CD4-positive, alpha-beta memory T cell (primary cell): ENCODE results near the gene RSAD1. TPM values are rescaled to one million over a fixed set of nuclear protein-coding genes. Genes with fewer than 3 reads are reported as not detected.
A peak's percentile ranks its signal among the peaks of the same experiment; 100 is the strongest.

ENCODE experiments used
- CTCF ChIA-PET: fragments of 350-600 bp; sonication (Branson Sonifier 250); formaldehyde crosslinking; loops from one replicate; lab custom pipeline; 2021; ENCODE audit warnings: inconsistent platforms; ENCODE audit not compliant: partially characterized antibody; lab: Charles Lee
- POLR2A ChIA-PET: fragments of 350-600 bp; sonication (Branson Sonifier 250); formaldehyde crosslinking; loops from one replicate; lab custom pipeline; 2021; ENCODE audit not compliant: partially characterized antibody; lab: Charles Lee
- DNase-seq, 5 donors: peaks; one replicate each; pipeline versions ENCODE4 v3.0.0 to v3.0.0-alpha.2; 2020 to 2022; ENCODE audit warnings: mixed read lengths in 1 of 5
- H3K27ac ChIP-seq: one replicate; pipeline ENCODE4 v1.7.0; 2013; ENCODE audit warnings: low read depth, low read length
- H3K27me3 ChIP-seq: 2 replicates; pipeline ENCODE4 v1.7.0; 2013; ENCODE audit warnings: mild to moderate bottlenecking, low read length, moderate library complexity; ENCODE audit not compliant: insufficient read depth
- H3K36me3 ChIP-seq: 2 replicates; pipeline ENCODE4 v1.7.0; 2013; ENCODE audit warnings: mild to moderate bottlenecking, low read length, moderate library complexity; ENCODE audit not compliant: insufficient read depth
- H3K4me1 ChIP-seq: 2 replicates; pipeline ENCODE4 v1.7.0; 2013; ENCODE audit warnings: mild to moderate bottlenecking, low read length, moderate library complexity; ENCODE audit not compliant: insufficient read depth
- H3K4me3 ChIP-seq, 2 donors: one replicate each; pipeline ENCODE4 v1.7.0; 2013; ENCODE audit warnings: low read length in 2 of 2, mild to moderate bottlenecking in 1 of 2
- H3K9me3 ChIP-seq, 2 donors: one replicate each; pipeline ENCODE4 v1.7.0; 2013; ENCODE audit warnings: low read length in 2 of 2, control low read depth in 1 of 2; ENCODE audit not compliant: control insufficient read depth in 1 of 2
- H3K27ac Mint-ChIP-seq, 7 donors: one replicate each; pipeline ENCODE4 v1.8.0; 2020 to 2021; ENCODE audit warnings: mixed read lengths in 7 of 7, mild to moderate bottlenecking in 6 of 7, inconsistent platforms in 3 of 7, moderate library complexity in 3 of 7
- H3K27me3 Mint-ChIP-seq, 2 donors: one replicate each; pipeline ENCODE4 v1.8.0; 2020 to 2021; ENCODE audit warnings: mixed read lengths in 2 of 2
- H3K36me3 Mint-ChIP-seq, 2 donors: one replicate each; pipeline ENCODE4 v1.8.0; 2020 to 2021; ENCODE audit warnings: mixed read lengths in 2 of 2, inconsistent platforms in 1 of 2, mild to moderate bottlenecking in 1 of 2
- H3K4me1 Mint-ChIP-seq, 4 donors: one replicate each; pipeline ENCODE4 v1.8.0; 2020 to 2021; ENCODE audit warnings: mixed read lengths in 4 of 4, mild to moderate bottlenecking in 1 of 4
- H3K4me3 Mint-ChIP-seq, 8 donors: one replicate each; pipeline ENCODE4 v1.8.0; 2020 to 2021; ENCODE audit warnings: mixed read lengths in 8 of 8, mild to moderate bottlenecking in 7 of 8, moderate library complexity in 6 of 8, inconsistent platforms in 3 of 8
- H3K9me3 Mint-ChIP-seq, 8 donors: one replicate each; pipeline ENCODE4 v1.8.0; 2020 to 2021; ENCODE audit warnings: mixed read lengths in 8 of 8, mild to moderate bottlenecking in 5 of 8, inconsistent platforms in 3 of 8, moderate library complexity in 1 of 8
- intact Hi-C: fragments of 100-400 bp; cut with micrococcal nuclease; formaldehyde crosslinking; loops from one replicate; pipeline ENCODE4 v1.15.1; 2023
- polyA plus RNA-seq, 2 donors: library from polyadenylated mRNA; unstranded; fragments of 300-500 nt; fragmentation: Illumina TruSeq; gene quantifications; one replicate each; pipeline ENCODE4 v1.2.3, GENCODE V29; 2021
- total RNA-seq, 2 experiments: library from RNA; stranded (reverse); gene quantifications; one replicate each; pipeline ENCODE4 v1.2.3, GENCODE V29; 2021

Gene RSAD1
- total and polyA plus RNA-seq, 4 experiments from 2014 or later = 58.3 to 86.0 (median 77.0) TPM

- peaks cover 16% of the 10 kb centered on the region for H3K4me1 ChIP-seq
- no peaks in the 10 kb centered on the region for H3K27me3 Mint-ChIP-seq
- ChIA-PET POLR2A (interaction anchor here (1.3 kb wide), 1 partner anchor 8 kb away, joined by 3 read pairs; no protein-coding TSS in a partner anchor), CTCF (no interaction called here)
- H3K36me3 ChIP-seq = no peaks in the 10 kb centered on the region
- H3K4me3 Mint-ChIP-seq = no peak overlapping the region
- H3K36me3 Mint-ChIP-seq = no peaks in the 10 kb centered on the region
- intact Hi-C loops = no loop called here
- peaks cover 6 to 18% (median 12%) of the 10 kb centered on the region in 4 donors for H3K4me1 Mint-ChIP-seq
- no peak overlapping the region for H3K27ac ChIP-seq
- H3K27ac Mint-ChIP-seq = peak overlapping the region in 1 of 7 donors; percentile 74
- H3K4me3 ChIP-seq = no peak overlapping the region
- no peaks in the 10 kb centered on the region for H3K9me3 ChIP-seq
- no peak for DNase-seq
- no peaks in the 10 kb centered on the region for H3K27me3 ChIP-seq
- no peaks in the 10 kb centered on the region for H3K9me3 Mint-ChIP-seq
Measured at GRCh38 chr17:50519141-50519834, 40.6 kb downstream of the RSAD1 start.

- Histone ChIP-seq H3K36me3 (no peaks in the 10 kb centered on the region), H3K27ac (no peak overlapping the region), H3K27me3 (no peaks in the 10 kb centered on the region), H3K4me3 (no peak overlapping the region), H3K4me1 (peaks cover 16% of the 10 kb centered on the region), H3K9me3 (no peaks in the 10 kb centered on the region)
- no peaks in the 10 kb centered on the region for H3K9me3 Mint-ChIP-seq
- ChIA-PET CTCF (interaction anchor here (1.0 to 1.6 kb wide), 3 partner anchors 9 to 158 kb away, joined by 3 to 7 read pairs (median 6); partner anchors contain the start of gene RSAD1), POLR2A (interaction anchor here (1.3 kb wide), 1 partner anchor 9 kb away, joined by 3 read pairs; no protein-coding TSS in a partner anchor)
- H3K36me3 Mint-ChIP-seq = no peaks in the 10 kb centered on the region
- intact Hi-C loops = no loop called here
- peaks cover 6 to 18% (median 12%) of the 10 kb centered on the region in 4 donors for H3K4me1 Mint-ChIP-seq
- H3K4me3 Mint-ChIP-seq = no peak overlapping the region
- no peaks in the 10 kb centered on the region for H3K27me3 Mint-ChIP-seq
- no peak for DNase-seq
- H3K27ac Mint-ChIP-seq = no peak overlapping the region
Measured at GRCh38 chr17:50520483-50520882, 41.8 kb downstream of the RSAD1 start.

- no peak overlapping the region for H3K4me3 Mint-ChIP-seq
- no peaks in the 10 kb centered on the region for H3K27me3 Mint-ChIP-seq
- H3K36me3 ChIP-seq = no peaks in the 10 kb centered on the region
- H3K9me3 ChIP-seq = no peaks in the 10 kb centered on the region
- DNase-seq = no peak
- ChIA-PET POLR2A (no interaction called here), CTCF (interaction anchor here (0.7 to 1.4 kb wide), 2 partner anchors 20 to 43 kb away, joined by 3 to 6 read pairs; partner anchors contain the start of gene RSAD1)
- H3K4me1 ChIP-seq = peaks cover 15% of the 10 kb centered on the region
- H3K27ac Mint-ChIP-seq = no peak overlapping the region
- no peak overlapping the region for H3K27ac ChIP-seq
- intact Hi-C loops = no loop called here
- H3K36me3 Mint-ChIP-seq = no peaks in the 10 kb centered on the region
- no peaks in the 10 kb centered on the region for H3K27me3 ChIP-seq
- H3K9me3 Mint-ChIP-seq = no peaks in the 10 kb centered on the region
- H3K4me3 ChIP-seq = no peak overlapping the region
- peaks cover 6 to 16% (median 11%) of the 10 kb centered on the region in 4 donors for H3K4me1 Mint-ChIP-seq
Measured at GRCh38 chr17:50521514-50521913, 42.9 kb downstream of the RSAD1 start.

- no peak for DNase-seq
- Mint-ChIP-seq H3K4me3 (no peak overlapping the region), H3K27ac (no peak overlapping the region), H3K36me3 (no peaks in the 10 kb centered on the region), H3K27me3 (no peaks in the 10 kb centered on the region), H3K4me1 (peaks cover 0 to 4% (median 2%) of the 10 kb centered on the region in 4 donors), H3K9me3 (no peaks in the 10 kb centered on the region)
- Histone ChIP-seq H3K27ac (no peak overlapping the region), H3K9me3 (no peaks in the 10 kb centered on the region), H3K4me1 (peaks cover 2% of the 10 kb centered on the region), H3K36me3 (no peaks in the 10 kb centered on the region), H3K27me3 (no peaks in the 10 kb centered on the region), H3K4me3 (no peak overlapping the region)
- POLR2A ChIA-PET = no interaction called here
- intact Hi-C loops = no loop called here
- CTCF ChIA-PET = no interaction called here
Measured at GRCh38 chr17:50522766-50523165, 44.1 kb downstream of the RSAD1 start.

- no peaks in the 10 kb centered on the region for H3K27me3 ChIP-seq
- no peak for DNase-seq
- H3K27ac ChIP-seq = no peak overlapping the region
- intact Hi-C loops = no loop called here
- no peaks in the 10 kb centered on the region for H3K4me1 ChIP-seq
- ChIA-PET POLR2A (no interaction called here), CTCF (no interaction called here)
- no peaks in the 10 kb centered on the region for H3K36me3 Mint-ChIP-seq
- H3K4me3 ChIP-seq = no peak overlapping the region
- no peak overlapping the region for H3K27ac Mint-ChIP-seq
- H3K4me1 Mint-ChIP-seq = no peaks in the 10 kb centered on the region
- H3K9me3 ChIP-seq = no peaks in the 10 kb centered on the region
- no peaks in the 10 kb centered on the region for H3K9me3 Mint-ChIP-seq
- no peaks in the 10 kb centered on the region for H3K36me3 ChIP-seq
- H3K27me3 Mint-ChIP-seq = peaks cover 0 to under 1% of the 10 kb centered on the region in 2 donors
- H3K4me3 Mint-ChIP-seq = no peak overlapping the region
Measured at GRCh38 chr17:50523208-50523607, 44.5 kb downstream of the RSAD1 start.

- Histone ChIP-seq H3K9me3 (no peaks in the 10 kb centered on the region), H3K4me1 (no peaks in the 10 kb centered on the region), H3K4me3 (no peak overlapping the region), H3K27ac (no peak overlapping the region), H3K36me3 (no peaks in the 10 kb centered on the region), H3K27me3 (no peaks in the 10 kb centered on the region)
- ChIA-PET POLR2A (no interaction called here), CTCF (no interaction called here)
- H3K4me3 Mint-ChIP-seq = no peak overlapping the region
- H3K27ac Mint-ChIP-seq = no peak overlapping the region
- H3K36me3 Mint-ChIP-seq = no peaks in the 10 kb centered on the region
- intact Hi-C loops = no loop called here
- no peaks in the 10 kb centered on the region for H3K9me3 Mint-ChIP-seq
- H3K27me3 Mint-ChIP-seq = peaks cover 11 to 12% of the 10 kb centered on the region in 2 donors
- DNase-seq = no peak
- no peaks in the 10 kb centered on the region for H3K4me1 Mint-ChIP-seq
Measured at GRCh38 chr17:50524838-50525237, 46.2 kb downstream of the RSAD1 start.

- intact Hi-C loops = no loop called here
- H3K27me3 Mint-ChIP-seq = peaks cover 26 to 33% of the 10 kb centered on the region in 2 donors
- H3K9me3 Mint-ChIP-seq = no peaks in the 10 kb centered on the region
- peaks cover 0 to 3% (median 0%) of the 10 kb centered on the region in 4 donors for H3K4me1 Mint-ChIP-seq
- Histone ChIP-seq H3K27ac (no peak overlapping the region), H3K27me3 (peaks cover 10% of the 10 kb centered on the region), H3K4me3 (no peak overlapping the region), H3K4me1 (peaks cover under 1% of the 10 kb centered on the region), H3K9me3 (no peaks in the 10 kb centered on the region), H3K36me3 (no peaks in the 10 kb centered on the region)
- H3K27ac Mint-ChIP-seq = no peak overlapping the region
- ChIA-PET CTCF (no interaction called here), POLR2A (no interaction called here)
- H3K4me3 Mint-ChIP-seq = no peak overlapping the region
- DNase-seq = no peak
- H3K36me3 Mint-ChIP-seq = no peaks in the 10 kb centered on the region
Measured at GRCh38 chr17:50527155-50527762, 48.6 kb downstream of the RSAD1 start.
